GM21526 (cell line): Measurements from ENCODE around the gene NID2.
A peak's percentile ranks its signal among the peaks of the same experiment; 100 is the strongest.

Source experiments
- ATAC-seq: cut with Tn5 transposase; IDR thresholded peaks from one replicate; pipeline ENCODE4 v1.9.1; 2021; ENCODE audit warnings: moderate library complexity; ENCODE audit not compliant: unreplicated experiment, low FRiP score

The NID2 gene

GRCh38 chr14:52032204-52032801, 36.6 kb downstream of the NID2 start:
- ATAC-seq: no peak

GRCh38 chr14:52031781-52032180, 37.1 kb downstream of the NID2 start:
- ATAC-seq: no peak

GRCh38 chr14:52029881-52030280, 39.0 kb downstream of the NID2 start:
- no peak for ATAC-seq

GRCh38 chr14:52026901-52027300, 42.0 kb downstream of the NID2 start:
- no peak for ATAC-seq

- no peak for ATAC-seq
These were observed 42.7 kb downstream of the NID2 start for GRCh38 chr14:52026017-52026660.

GRCh38 chr14:52025310-52025709, 43.5 kb downstream of the NID2 start:
- no peak for ATAC-seq

- ATAC-seq: no peak
These were observed 45.3 kb downstream of the NID2 start for GRCh38 chr14:52023518-52023917.

- peak; percentile 73 for ATAC-seq
These were observed 46.8 kb downstream of the NID2 start for GRCh38 chr14:52021957-52022600.

- no peak for ATAC-seq
These were observed 47.8 kb downstream of the NID2 start for GRCh38 chr14:52020866-52021717.

- ATAC-seq: no peak
These were observed 48.6 kb downstream of the NID2 start for GRCh38 chr14:52020161-52020714.

- no peak for ATAC-seq
These were observed 49.9 kb downstream of the NID2 start for GRCh38 chr14:52018970-52019369.

GRCh38 chr14:52018252-52018651, 50.6 kb downstream of the NID2 start:
- ATAC-seq: no peak

- no peak for ATAC-seq
These were observed 53.3 kb downstream of the NID2 start for GRCh38 chr14:52015411-52016030.

- no peak for ATAC-seq
These were observed 54.1 kb downstream of the NID2 start for GRCh38 chr14:52014601-52015267.

- ATAC-seq: no peak
These were observed 54.8 kb downstream of the NID2 start for GRCh38 chr14:52013984-52014600.

- ATAC-seq: no peak
These were observed 56.2 kb downstream of the NID2 start for GRCh38 chr14:52012635-52013034.

GRCh38 chr14:52011523-52011922, 57.3 kb downstream of the NID2 start:
- no peak for ATAC-seq

- ATAC-seq: no peak
These were observed 58.6 kb downstream of the NID2 start for GRCh38 chr14:52010173-52010693.

GRCh38 chr14:52008136-52008535, 60.7 kb downstream of the NID2 start:
- no peak for ATAC-seq
